OCI-LY7 (cell line): ENCODE data around the gene ITGB3.

Experiments used
- EZH2phosphoT487 ChIP-seq: fragments of 200-600 bp; sonication (generic); IDR thresholded peaks from 2 replicates; pipeline ENCODE4 v1.6.1; 2018; ENCODE audit warnings: low read depth, borderline replicate concordance, mild to moderate bottlenecking, mixed run types, antibody characterized with exemption, low read length, moderate library complexity, mixed read lengths
- TF ChIP-seq, protein P1 (sequence below): fragments of 200-600 bp; sonication (generic); conservative IDR thresholded peaks from 2 replicates; pipeline ENCODE4 v1.5.1; 2014; ENCODE audit warnings: mild to moderate bottlenecking, antibody characterized with exemption, low read length, moderate library complexity, mixed read lengths

GRCh38 chr17:47338026-47338425, 84.4 kb downstream of the ITGB3 start:
- TF ChIP-seq, protein P1, sequence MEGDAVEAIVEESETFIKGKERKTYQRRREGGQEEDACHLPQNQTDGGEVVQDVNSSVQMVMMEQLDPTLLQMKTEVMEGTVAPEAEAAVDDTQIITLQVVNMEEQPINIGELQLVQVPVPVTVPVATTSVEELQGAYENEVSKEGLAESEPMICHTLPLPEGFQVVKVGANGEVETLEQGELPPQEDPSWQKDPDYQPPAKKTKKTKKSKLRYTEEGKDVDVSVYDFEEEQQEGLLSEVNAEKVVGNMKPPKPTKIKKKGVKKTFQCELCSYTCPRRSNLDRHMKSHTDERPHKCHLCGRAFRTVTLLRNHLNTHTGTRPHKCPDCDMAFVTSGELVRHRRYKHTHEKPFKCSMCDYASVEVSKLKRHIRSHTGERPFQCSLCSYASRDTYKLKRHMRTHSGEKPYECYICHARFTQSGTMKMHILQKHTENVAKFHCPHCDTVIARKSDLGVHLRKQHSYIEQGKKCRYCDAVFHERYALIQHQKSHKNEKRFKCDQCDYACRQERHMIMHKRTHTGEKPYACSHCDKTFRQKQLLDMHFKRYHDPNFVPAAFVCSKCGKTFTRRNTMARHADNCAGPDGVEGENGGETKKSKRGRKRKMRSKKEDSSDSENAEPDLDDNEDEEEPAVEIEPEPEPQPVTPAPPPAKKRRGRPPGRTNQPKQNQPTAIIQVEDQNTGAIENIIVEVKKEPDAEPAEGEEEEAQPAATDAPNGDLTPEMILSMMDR: no peak
- TF ChIP-seq EZH2phosphoT487: no peak
